ENCODE data around the gene NMD3.
"Not testable (repeated sequence)": the region's sequence is repeated elsewhere in the genome, so short reads cannot be mapped to it uniquely, and the experiment has no call there.

The NMD3 gene

GRCh38 chr3:161231861-161232260 is 10.8 kb downstream of the NMD3 start:
- DNase-seq, result no peak

- no peak for DNase-seq
Measured at GRCh38 chr3:161233557-161233956, 12.4 kb downstream of the NMD3 start.

- DNase-seq, result no peak
Measured at GRCh38 chr3:161236240-161236639, 15.1 kb downstream of the NMD3 start.

GRCh38 chr3:161239700-161240099 is 18.6 kb downstream of the NMD3 start:
- no peak for DNase-seq

- DNase-seq, result no peak
Measured at GRCh38 chr3:161244538-161244937, 23.4 kb downstream of the NMD3 start.

GRCh38 chr3:161247049-161247448 is 25.9 kb downstream of the NMD3 start:
- DNase-seq, result no peak

GRCh38 chr3:161250116-161250515 is 29.0 kb downstream of the NMD3 start:
- no peak for DNase-seq

GRCh38 chr3:161251716-161252115 is 30.6 kb downstream of the NMD3 start:
- DNase-seq, result no peak

- no peak for DNase-seq
Measured at GRCh38 chr3:161252143-161252542, 31.0 kb downstream of the NMD3 start.

- no peak for DNase-seq
Measured at GRCh38 chr3:161253711-161254110, 32.6 kb downstream of the NMD3 start.

- no peak for DNase-seq
Measured at GRCh38 chr3:161254861-161255260, 33.8 kb downstream of the NMD3 start.

- no peak for DNase-seq
Measured at GRCh38 chr3:161263057-161263456, 41.9 kb downstream of the NMD3 start.

- DNase-seq, result no peak
Measured at GRCh38 chr3:161264852-161265251, 43.7 kb downstream of the NMD3 start.

- no peak for DNase-seq
Measured at GRCh38 chr3:161265916-161266571, 44.9 kb downstream of the NMD3 start.

- no peak for DNase-seq
Measured at GRCh38 chr3:161266731-161267150, 45.6 kb downstream of the NMD3 start.

- DNase-seq, result no peak
Measured at GRCh38 chr3:161267646-161268045, 46.5 kb downstream of the NMD3 start.

GRCh38 chr3:161268601-161269000 is 47.5 kb downstream of the NMD3 start:
- no peak for DNase-seq

GRCh38 chr3:161270991-161271390 is 49.9 kb downstream of the NMD3 start:
- no peak for DNase-seq

- DNase-seq, result no peak
Measured at GRCh38 chr3:161271646-161272045, 50.5 kb downstream of the NMD3 start.

- DNase-seq, result no peak
Measured at GRCh38 chr3:161272524-161272923, 51.4 kb downstream of the NMD3 start.

GRCh38 chr3:161273589-161274218 is 52.6 kb downstream of the NMD3 start:
- no peak for DNase-seq

GRCh38 chr3:161274691-161275298 is 53.7 kb downstream of the NMD3 start:
- DNase-seq, result no peak

- peak; percentile 26 for DNase-seq
Measured at GRCh38 chr3:161275919-161276318, 54.8 kb downstream of the NMD3 start.

- DNase-seq, result not testable (repeated sequence)
Measured at GRCh38 chr3:161282387-161282786, 61.3 kb downstream of the NMD3 start.
